ENCODE results near the gene TP73.

The TP73 gene

DNA sequence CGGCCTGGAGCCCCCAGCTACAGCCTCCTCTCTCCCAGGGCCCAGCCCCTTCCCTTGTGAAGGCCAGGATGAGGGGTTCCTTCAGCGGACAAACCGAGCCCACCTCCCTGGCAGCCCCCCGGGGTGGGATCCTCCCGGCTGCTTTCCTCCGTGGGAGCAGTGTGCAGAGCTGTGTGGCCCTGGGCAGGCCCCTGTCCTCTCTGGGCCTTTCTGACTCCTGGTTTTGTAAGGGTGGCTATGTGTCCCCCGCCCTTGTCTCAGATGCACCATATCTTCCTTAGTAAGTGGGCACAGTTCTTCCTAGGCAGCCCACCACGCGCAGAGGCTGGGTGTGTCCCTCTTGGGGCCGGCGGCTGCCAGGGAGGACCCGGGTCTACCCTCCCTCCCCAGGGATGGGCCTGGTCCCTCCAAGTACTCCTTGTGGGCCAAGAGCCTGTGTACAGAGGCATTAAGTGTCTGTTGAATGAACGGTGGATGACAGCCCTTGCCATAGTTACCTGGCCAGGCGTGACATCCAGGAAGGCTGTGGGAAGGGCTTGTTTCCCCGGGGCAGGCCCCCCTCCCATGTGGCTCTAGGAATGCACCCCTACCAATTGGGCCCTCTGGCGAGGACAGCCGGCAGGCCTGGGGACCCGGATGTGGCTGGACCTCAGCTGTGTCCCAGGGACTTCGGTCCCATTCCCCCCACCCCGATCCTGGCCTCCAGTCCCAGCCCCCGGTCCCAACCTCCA is 124.1 kb downstream of the TP73 start:
- TF ChIP-seq CTCF (IDR thresholded peaks at IDR 0.05; ENCODE audit: low read depth, low read length) = no peak
- H3K4me3 ChIP-seq (ENCODE audit: low read depth, low read length) = no peak overlapping the region
- no peak for DNase-seq (ENCODE audit: low read depth, low spot score)
- in situ Hi-C loops (cut with HindIII; ENCODE audit: low sequenced_read_pairs) = no loop called here

DNA sequence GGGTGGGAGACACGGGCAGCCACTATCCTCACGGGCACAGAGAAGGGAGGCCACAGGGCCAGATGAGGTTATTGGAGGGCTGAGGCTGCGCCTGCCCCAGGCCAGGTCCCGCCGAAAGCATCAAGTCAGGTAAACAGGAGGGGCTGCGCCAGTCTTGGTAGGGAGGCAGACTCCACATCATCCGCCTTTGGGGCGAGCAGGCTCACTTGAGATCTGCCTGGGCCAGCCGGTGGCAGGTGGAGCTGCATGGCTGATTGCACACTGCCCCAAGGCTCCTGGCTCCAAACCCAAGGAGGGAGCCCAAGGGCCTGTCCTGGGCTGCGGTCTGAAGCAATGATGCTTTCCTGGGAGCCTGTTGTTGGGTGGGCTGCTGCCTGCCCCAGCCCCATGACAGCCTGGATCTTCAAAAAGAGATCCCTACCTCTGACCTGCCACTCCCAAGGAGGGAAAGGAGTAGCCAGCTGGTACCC is 124.8 kb downstream of the TP73 start:
- H3K4me3 ChIP-seq (ENCODE audit: low read depth, low read length) = no peak overlapping the region
- no peak for DNase-seq (ENCODE audit: low read depth, low spot score)
- in situ Hi-C loops (cut with HindIII; ENCODE audit: low sequenced_read_pairs) = no loop called here
- no peak for TF ChIP-seq CTCF (IDR thresholded peaks at IDR 0.05; ENCODE audit: low read depth, low read length)

GRCh38 chr1:3777647-3778589 is 125.6 kb downstream of the TP73 start:
- in situ Hi-C loops (cut with HindIII; ENCODE audit: low sequenced_read_pairs) = no loop called here
- DNase-seq (ENCODE audit: low read depth, low spot score) = no peak
- H3K4me3 ChIP-seq (ENCODE audit: low read depth, low read length) = no peak overlapping the region
- no peak for TF ChIP-seq CTCF (IDR thresholded peaks at IDR 0.05; ENCODE audit: low read depth, low read length)

DNA sequence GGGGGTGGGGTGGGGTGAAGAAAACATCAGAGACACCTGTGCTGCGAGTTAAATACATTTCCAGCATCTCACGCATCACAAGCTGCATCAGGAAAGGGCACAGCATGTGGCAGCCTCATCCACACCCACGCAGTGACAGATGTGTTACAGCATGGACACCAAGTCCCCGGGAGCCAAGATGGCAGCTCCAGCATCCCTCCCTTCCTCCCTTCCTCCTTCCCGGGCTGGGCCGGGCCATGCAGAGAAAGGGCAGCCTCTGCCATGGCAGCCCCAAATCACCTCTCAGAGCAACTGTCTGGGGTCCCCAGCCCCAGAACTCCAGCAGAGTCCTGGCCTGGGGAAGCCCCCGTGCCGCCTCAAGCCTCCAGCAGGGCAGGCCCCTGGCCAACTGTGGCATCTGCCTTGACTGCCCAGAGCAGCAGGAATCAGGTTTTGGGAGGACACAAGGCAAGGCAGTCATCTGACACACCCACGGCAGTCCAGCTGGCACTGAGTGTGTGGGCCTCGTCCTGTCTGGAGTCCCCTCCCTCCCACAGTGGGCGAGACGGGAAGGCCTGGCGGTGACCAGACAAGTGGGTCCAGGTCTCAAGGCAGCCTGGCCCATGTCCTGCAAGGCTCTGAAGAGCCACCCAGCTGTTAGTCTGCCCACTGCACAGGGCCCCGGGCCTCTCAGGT is 126.4 kb downstream of the TP73 start:
- no peak for TF ChIP-seq CTCF (IDR thresholded peaks at IDR 0.05; ENCODE audit: low read depth, low read length)
- in situ Hi-C loops (cut with HindIII; ENCODE audit: low sequenced_read_pairs) = no loop called here
- H3K4me3 ChIP-seq (ENCODE audit: low read depth, low read length) = no peak overlapping the region
- no peak for DNase-seq (ENCODE audit: low read depth, low spot score)

- DNase-seq (ENCODE audit: low read depth, low spot score) = no peak
- no peak overlapping the region for H3K4me3 ChIP-seq (ENCODE audit: low read depth, low read length)
- TF ChIP-seq CTCF (IDR thresholded peaks at IDR 0.05; ENCODE audit: low read depth, low read length) = no peak
- in situ Hi-C loops (cut with HindIII; ENCODE audit: low sequenced_read_pairs) = no loop called here
Measured at GRCh38 chr1:3779265-3779911, 127.1 kb downstream of the TP73 start.

DNA sequence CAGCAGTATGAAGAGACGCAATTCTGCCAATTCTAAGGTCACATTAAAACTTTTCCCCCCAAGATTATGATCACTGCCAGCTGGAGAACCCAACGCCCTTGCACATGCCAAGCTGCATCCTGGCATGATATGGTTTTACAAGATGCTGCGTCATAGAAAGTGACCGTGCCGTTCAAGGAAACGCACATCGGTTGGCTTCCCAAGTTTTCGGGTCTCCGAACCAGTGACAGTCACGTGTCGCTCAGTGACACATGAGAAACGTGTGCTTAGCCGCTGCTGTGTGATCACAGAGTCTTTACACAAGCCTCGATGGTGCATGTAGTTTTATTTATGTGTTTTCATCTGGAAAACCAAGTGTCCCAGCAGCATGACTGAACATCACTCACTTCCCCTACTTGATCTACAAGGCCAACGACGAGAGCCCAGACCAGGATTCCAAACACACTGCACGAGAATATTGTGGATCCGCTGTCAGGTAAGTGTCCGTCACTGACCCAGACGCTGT is 127.6 kb downstream of the TP73 start:
- no peak for TF ChIP-seq CTCF (IDR thresholded peaks at IDR 0.05; ENCODE audit: low read depth, low read length)
- in situ Hi-C loops (cut with HindIII; ENCODE audit: low sequenced_read_pairs) = no loop called here
- H3K4me3 ChIP-seq (ENCODE audit: low read depth, low read length) = no peak overlapping the region
- DNase-seq (ENCODE audit: low read depth, low spot score) = no peak
